ENCODE measurements around the gene CSNK2A1. TPM values are rescaled to one million over a fixed set of nuclear protein-coding genes. Genes with fewer than 3 reads are reported as not detected.

CSNK2A1 gene
- polyA plus RNA-seq, 3 donors = 31.7 to 55.5 (median 35.2) TPM

- peaks cover 0 to 3% of the 10 kb centered on the region in 2 donors for H3K27me3 ChIP-seq (ENCODE audit: control insufficient read depth in 2 of 2, insufficient read depth in 2 of 2, low read length in 2 of 2)
- WGBS (ENCODE audit: insufficient coverage) = 90% methylated on average over 3 of the region's 3 CpGs
These were observed 3.0 kb downstream of the CSNK2A1 start for GRCh38 chr20:540391-541201.

DNA sequence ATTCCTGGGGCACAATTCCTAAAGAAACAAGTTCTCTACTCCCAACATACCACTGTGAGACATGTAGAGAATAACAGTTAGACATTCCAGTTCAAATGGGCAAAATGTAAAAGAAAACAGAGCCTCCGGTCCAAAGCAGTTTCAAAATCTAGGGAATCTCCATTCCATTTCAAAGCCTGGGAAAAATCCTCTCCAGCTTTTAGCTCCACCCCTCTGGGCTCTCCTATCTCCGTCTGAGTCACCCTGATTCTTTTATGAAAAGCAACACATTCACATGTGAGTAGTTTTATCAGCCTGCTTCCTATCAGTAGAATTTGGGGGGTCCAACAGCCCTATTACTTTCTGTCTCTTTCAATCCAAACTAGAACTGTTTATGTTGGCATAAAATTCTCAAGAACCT is 3.7 kb downstream of the CSNK2A1 start:
- peak overlapping the region; percentile 3 for H3K4me2 ChIP-seq (replicated peaks; ENCODE audit: extremely low read depth, low read length, poor library complexity, severe bottlenecking)
- no peak overlapping the region for H2AFZ ChIP-seq (ENCODE audit: insufficient read depth, low read depth, low read length, poor library complexity, severe bottlenecking)
- WGBS (ENCODE audit: insufficient coverage) = 100% methylated on average over 1 of the region's 2 CpGs
- H3K27ac ChIP-seq (ENCODE audit: low read depth in 1 of 2, low read length in 2 of 2) = no peak overlapping the region
- H3K9ac ChIP-seq (ENCODE audit: insufficient read depth, low read length, poor library complexity, severe bottlenecking) = no peak overlapping the region
- H3K36me3 ChIP-seq (replicated peaks in 1 of 2; ENCODE audit: control insufficient read depth in 1 of 2, insufficient read depth in 2 of 2, low read length in 2 of 2) = no peaks in the 10 kb centered on the region
- peaks cover 87% of the 10 kb centered on the region for H3K79me2 ChIP-seq (ENCODE audit: insufficient read depth, low read length)
- Mint-ChIP-seq H3K36me3 (peaks cover 4 to 20% of the 10 kb centered on the region in 2 donors), H3K4me3 (no peak overlapping the region), H3K9me3 (peaks cover 0 to 12% (median 4%) of the 10 kb centered on the region in 7 donors), H3K4me1 (peaks cover 73% of the 10 kb centered on the region), H3K27ac (no peak overlapping the region), H3K27me3 (ENCODE audit: low read depth in 3 of 3) (peaks cover 0 to 3% (median 3%) of the 10 kb centered on the region in 3 donors)
- H3K4me3 ChIP-seq (replicated peaks in 1 of 3; ENCODE audit: low read depth in 2 of 3, low read length in 3 of 3) = no peak overlapping the region
- H3K4me1 ChIP-seq (ENCODE audit: control insufficient read depth in 1 of 2, insufficient read depth in 2 of 2, low read length in 2 of 2) = peaks cover 31 to 63% of the 10 kb centered on the region in 2 donors
- peaks cover 79% of the 10 kb centered on the region for H4K20me1 ChIP-seq (ENCODE audit: insufficient read depth, low read length)
- DNase-seq = no peak
- TF ChIP-seq, protein P1, sequence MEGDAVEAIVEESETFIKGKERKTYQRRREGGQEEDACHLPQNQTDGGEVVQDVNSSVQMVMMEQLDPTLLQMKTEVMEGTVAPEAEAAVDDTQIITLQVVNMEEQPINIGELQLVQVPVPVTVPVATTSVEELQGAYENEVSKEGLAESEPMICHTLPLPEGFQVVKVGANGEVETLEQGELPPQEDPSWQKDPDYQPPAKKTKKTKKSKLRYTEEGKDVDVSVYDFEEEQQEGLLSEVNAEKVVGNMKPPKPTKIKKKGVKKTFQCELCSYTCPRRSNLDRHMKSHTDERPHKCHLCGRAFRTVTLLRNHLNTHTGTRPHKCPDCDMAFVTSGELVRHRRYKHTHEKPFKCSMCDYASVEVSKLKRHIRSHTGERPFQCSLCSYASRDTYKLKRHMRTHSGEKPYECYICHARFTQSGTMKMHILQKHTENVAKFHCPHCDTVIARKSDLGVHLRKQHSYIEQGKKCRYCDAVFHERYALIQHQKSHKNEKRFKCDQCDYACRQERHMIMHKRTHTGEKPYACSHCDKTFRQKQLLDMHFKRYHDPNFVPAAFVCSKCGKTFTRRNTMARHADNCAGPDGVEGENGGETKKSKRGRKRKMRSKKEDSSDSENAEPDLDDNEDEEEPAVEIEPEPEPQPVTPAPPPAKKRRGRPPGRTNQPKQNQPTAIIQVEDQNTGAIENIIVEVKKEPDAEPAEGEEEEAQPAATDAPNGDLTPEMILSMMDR (IDR thresholded peaks at IDR 0.05) = no peak
- H3K9me3 ChIP-seq (replicated peaks in 1 of 2; ENCODE audit: control insufficient read depth in 1 of 2, insufficient read depth in 1 of 2, low read length in 2 of 2) = no peaks in the 10 kb centered on the region
- no peaks in the 10 kb centered on the region for H3K27me3 ChIP-seq (ENCODE audit: control insufficient read depth in 2 of 2, insufficient read depth in 2 of 2, low read length in 2 of 2)
- intact Hi-C loops (cut with micrococcal nuclease) = loop anchor here (5.0 to 10.0 kb wide), 2 partner anchors 112 to 575 kb away; partner anchors contain the start of genes PSMF1 (in 1 of the 2) and SRXN1 (in 1 of the 2)

More at GRCh38 chr20:540391-541201, 3.0 kb downstream of the CSNK2A1 start:
- peaks cover 79% of the 10 kb centered on the region for H3K79me2 ChIP-seq (ENCODE audit: insufficient read depth, low read length)
- no peak for DNase-seq
- peaks cover 31 to 63% of the 10 kb centered on the region in 2 donors for H3K4me1 ChIP-seq (ENCODE audit: control insufficient read depth in 1 of 2, insufficient read depth in 2 of 2, low read length in 2 of 2)
- H3K36me3 ChIP-seq (replicated peaks in 1 of 2; ENCODE audit: control insufficient read depth in 1 of 2, insufficient read depth in 2 of 2, low read length in 2 of 2) = no peaks in the 10 kb centered on the region
- H3K9me3 Mint-ChIP-seq = peaks cover 0 to 12% (median 4%) of the 10 kb centered on the region in 7 donors
- no peak overlapping the region for H3K4me3 Mint-ChIP-seq
- H3K36me3 Mint-ChIP-seq = peaks cover 4 to 17% of the 10 kb centered on the region in 2 donors
- peaks cover 2 to 3% (median 3%) of the 10 kb centered on the region in 3 donors for H3K27me3 Mint-ChIP-seq (ENCODE audit: low read depth in 3 of 3)
- H3K4me2 ChIP-seq (replicated peaks; ENCODE audit: extremely low read depth, low read length, poor library complexity, severe bottlenecking) = no peak overlapping the region
- H3K9me3 ChIP-seq (replicated peaks in 1 of 2; ENCODE audit: control insufficient read depth in 1 of 2, insufficient read depth in 1 of 2, low read length in 2 of 2) = no peaks in the 10 kb centered on the region
- no peak overlapping the region for H3K4me3 ChIP-seq (replicated peaks in 1 of 3; ENCODE audit: low read depth in 2 of 3, low read length in 3 of 3)
- intact Hi-C loops (cut with micrococcal nuclease) = loop anchor here (5.0 to 10.0 kb wide), 2 partner anchors 112 to 574 kb away; partner anchors contain the start of genes PSMF1 (in 1 of the 2) and SRXN1 (in 1 of the 2)
- no peak overlapping the region for H3K27ac ChIP-seq (ENCODE audit: low read depth in 1 of 2, low read length in 2 of 2)
- peaks cover 71% of the 10 kb centered on the region for H4K20me1 ChIP-seq (ENCODE audit: insufficient read depth, low read length)
- peak overlapping the region in 2 of 7 donors; percentile 36 to 39 for H3K27ac Mint-ChIP-seq
- TF ChIP-seq, protein P1 (IDR thresholded peaks at IDR 0.05) = no peak
- H3K4me1 Mint-ChIP-seq = peaks cover 70% of the 10 kb centered on the region
- H2AFZ ChIP-seq (ENCODE audit: insufficient read depth, low read depth, low read length, poor library complexity, severe bottlenecking) = no peak overlapping the region
- no peak overlapping the region for H3K9ac ChIP-seq (ENCODE audit: insufficient read depth, low read length, poor library complexity, severe bottlenecking)
